ENCODE data around the gene SRMS.
"Not testable (repeated sequence)": the region's sequence is repeated elsewhere in the genome, so short reads cannot be mapped to it uniquely, and the experiment has no call there.

The SRMS gene

GRCh38 chr20:63522981-63523611 is 24.5 kb downstream of the SRMS start:
- H3K4me1 Mint-ChIP-seq (ENCODE audit: low read depth): peaks cover 11% of the 10 kb centered on the region
- no peak overlapping the region for H3K4me3 Mint-ChIP-seq

DNA sequence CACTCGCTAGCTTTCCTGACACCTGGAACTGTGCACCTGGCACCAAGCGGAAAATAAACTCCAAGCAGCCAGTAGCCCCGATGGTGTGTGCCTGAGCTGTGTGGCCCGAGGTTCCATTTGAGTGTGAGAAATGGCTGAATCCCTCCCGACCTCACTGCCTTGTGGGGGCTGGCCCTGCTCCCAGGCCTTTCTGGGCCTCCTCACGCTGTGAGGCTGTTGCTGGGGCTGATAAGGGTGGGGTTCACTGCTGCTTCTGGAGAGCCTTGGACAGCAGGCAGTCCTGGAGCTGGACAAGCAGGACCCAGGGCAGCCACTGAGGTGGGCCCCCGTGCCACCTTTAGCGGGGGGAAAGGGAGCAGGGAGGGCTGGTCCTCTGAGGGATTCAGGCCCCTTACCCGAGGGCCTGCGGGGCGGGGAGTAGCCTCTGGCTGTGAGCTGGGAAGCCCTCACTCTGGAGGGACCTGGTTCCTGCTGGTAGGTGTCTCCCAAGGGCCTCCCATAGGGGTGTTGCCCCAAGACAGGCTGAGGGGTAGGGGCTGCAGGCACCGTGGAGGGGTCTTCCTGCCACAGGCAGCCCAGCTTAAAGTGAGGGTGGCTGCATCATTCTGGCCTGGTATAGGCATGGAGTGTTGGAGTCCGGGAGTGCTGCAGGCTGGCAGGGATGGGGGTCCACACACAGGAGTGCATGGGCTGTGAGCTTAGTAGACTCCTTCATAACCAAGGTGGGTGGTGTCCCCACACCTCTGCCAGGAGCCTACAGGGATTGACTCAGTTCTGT is 25.3 kb downstream of the SRMS start:
- Mint-ChIP-seq H3K27ac (peak overlapping the region; percentile 55), H3K9me3 (no peaks in the 10 kb centered on the region), H3K4me1 (ENCODE audit: low read depth) (peaks cover 9% of the 10 kb centered on the region), H3K27me3 (ENCODE audit: low read depth) (no peaks in the 10 kb centered on the region), H3K36me3 (ENCODE audit: low read depth) (peaks cover 14% of the 10 kb centered on the region), H3K4me3 (peak overlapping the region; percentile 60)

More at GRCh38 chr20:63522981-63523611, 24.5 kb downstream of the SRMS start:
- peaks cover 14% of the 10 kb centered on the region for H3K36me3 Mint-ChIP-seq (ENCODE audit: low read depth)
- H3K27ac Mint-ChIP-seq: no peak overlapping the region
- no peaks in the 10 kb centered on the region for H3K9me3 Mint-ChIP-seq
- no peaks in the 10 kb centered on the region for H3K27me3 Mint-ChIP-seq (ENCODE audit: low read depth)

- H3K36me3 Mint-ChIP-seq (ENCODE audit: low read depth): peaks cover 14% of the 10 kb centered on the region
- peak overlapping the region; percentile 77 for H3K4me3 Mint-ChIP-seq
- H3K27ac Mint-ChIP-seq: peak overlapping the region; percentile 62
- H3K9me3 Mint-ChIP-seq: no peaks in the 10 kb centered on the region
- H3K4me1 Mint-ChIP-seq (ENCODE audit: low read depth): peaks cover 9% of the 10 kb centered on the region
- H3K27me3 Mint-ChIP-seq (ENCODE audit: low read depth): no peaks in the 10 kb centered on the region
Measured at GRCh38 chr20:63521602-63522001, 25.9 kb downstream of the SRMS start.

DNA sequence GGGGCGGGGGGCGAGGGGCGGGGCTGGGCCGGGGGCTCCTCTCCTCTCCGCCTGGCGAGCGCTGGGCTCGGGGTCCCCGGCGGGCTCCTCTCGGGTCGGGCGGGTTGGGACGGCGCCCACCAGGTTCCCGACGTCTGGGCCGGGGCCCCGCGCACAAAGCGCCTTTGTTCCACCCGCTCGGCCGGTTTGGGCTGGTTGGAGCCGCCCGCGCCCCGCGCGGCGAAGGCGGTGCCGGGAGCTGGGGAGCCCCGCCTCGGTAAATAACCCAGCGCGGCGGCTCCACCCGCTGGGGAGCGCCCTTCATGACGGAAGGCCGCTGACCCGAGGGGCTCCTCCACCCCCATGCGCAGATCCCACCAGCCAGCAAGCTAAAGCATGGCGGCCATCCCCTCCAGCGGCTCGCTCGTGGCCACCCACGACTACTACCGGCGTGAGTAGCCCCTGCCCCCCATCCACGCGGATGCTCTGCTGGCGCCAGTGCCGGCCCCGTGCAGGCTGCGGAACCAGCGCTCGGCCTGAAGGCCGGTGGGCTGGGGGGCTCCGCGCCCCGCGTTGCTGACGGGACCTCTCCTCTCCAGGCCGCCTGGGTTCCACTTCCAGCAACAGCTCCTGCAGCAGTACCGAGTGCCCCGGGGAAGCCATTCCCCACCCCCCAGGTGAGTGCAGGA is 26.5 kb downstream of the SRMS start:
- H3K27ac Mint-ChIP-seq: peak overlapping the region; percentile 62
- H3K27me3 Mint-ChIP-seq (ENCODE audit: low read depth): peaks cover under 1% of the 10 kb centered on the region
- peak overlapping the region; percentile 77 for H3K4me3 Mint-ChIP-seq
- peaks cover 14% of the 10 kb centered on the region for H3K36me3 Mint-ChIP-seq (ENCODE audit: low read depth)
- peaks cover 9% of the 10 kb centered on the region for H3K4me1 Mint-ChIP-seq (ENCODE audit: low read depth)
- no peaks in the 10 kb centered on the region for H3K9me3 Mint-ChIP-seq

- Mint-ChIP-seq H3K9me3 (no peaks in the 10 kb centered on the region), H3K36me3 (ENCODE audit: low read depth) (peaks cover 14% of the 10 kb centered on the region), H3K27ac (peak within 1 kb of the TSS; percentile 62), H3K4me3 (peak within 1 kb of the TSS; percentile 79), H3K27me3 (ENCODE audit: low read depth) (peaks cover 6% of the 10 kb centered on the region), H3K4me1 (ENCODE audit: low read depth) (peaks cover 9% of the 10 kb centered on the region)
Measured at GRCh38 chr20:63520504-63520933, 27.0 kb downstream of the SRMS start, which contains the start of gene PPDPF. PPDPF (plus strand) TSS chr20:63520765; CDS start chr20:63521309, 544 bp downstream.

DNA sequence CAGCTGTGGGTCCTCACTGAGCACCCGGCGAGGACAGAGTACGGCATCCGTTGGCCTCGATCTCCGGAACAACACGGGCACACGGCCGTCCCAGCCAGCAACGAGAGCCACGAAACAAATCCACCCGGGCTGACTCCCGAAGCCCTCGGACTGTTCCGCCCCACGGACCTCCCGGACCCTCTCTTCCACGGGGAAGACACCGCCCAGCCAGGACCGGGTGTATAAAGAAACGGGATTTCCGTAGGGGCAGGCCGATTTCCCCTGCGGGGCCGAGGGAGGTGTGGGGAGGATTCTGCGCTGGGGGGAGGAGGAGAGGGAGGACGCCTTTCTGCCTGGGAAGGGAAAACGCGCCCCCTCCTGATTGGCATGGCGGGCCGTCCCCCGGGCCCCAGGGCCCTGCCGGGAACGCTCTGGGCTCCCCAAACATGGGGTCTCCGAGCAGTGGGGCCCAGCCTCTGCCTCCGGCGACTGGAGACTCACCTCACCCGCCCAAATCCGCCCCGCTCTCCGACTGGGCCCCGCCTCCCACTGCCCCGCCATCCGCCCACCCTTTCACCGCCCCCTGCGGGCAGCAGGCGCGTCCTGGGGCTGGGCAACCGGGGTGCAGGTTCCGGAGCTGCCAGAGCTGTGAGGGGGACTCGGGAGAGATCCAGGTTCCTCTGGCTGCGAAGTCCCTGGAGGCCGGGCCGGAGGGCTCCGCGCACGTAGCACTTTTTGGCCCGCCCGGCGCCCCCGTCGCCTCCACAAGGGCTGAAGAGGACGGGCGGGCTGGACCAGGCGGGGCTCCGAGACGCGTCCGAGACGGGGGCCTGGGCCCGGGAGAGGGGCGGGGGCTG is 27.7 kb downstream of the SRMS start:
- H3K4me1 Mint-ChIP-seq (ENCODE audit: low read depth): peaks cover 9% of the 10 kb centered on the region

DNA sequence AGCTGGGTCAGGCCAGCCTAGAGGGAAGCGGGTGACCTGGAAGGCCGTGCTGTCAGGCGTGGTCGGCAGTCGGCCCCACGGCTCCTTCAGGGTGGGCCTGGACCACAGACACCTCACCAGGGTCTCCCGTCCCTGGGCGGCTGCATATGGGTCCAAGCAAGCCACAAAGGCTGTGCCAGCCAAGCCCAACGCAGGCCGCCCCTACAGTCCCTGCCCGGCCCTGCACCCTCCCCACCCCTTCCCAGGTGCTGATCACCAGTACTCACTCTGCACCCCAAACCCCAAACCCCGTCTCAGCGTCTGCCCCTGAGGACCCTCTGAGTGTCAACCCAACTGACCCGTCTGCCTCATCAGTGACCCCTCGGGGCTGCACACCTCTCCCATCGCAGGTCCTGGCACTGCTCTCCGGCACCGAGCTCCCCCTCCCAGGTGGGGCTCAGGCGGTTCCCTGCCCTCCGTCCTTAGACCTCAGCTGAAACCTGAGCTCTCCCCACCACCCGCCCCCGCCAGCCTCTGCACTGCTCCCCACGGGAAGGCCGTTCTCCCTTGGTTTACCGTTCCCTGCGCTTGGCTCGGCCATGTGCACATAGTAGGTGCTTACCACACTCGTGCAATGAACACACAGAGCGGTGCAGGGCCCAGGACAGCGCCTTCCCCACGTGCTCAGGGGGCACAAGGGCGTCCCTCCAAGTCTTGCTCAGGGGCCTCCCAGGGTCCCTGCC is 28.4 kb downstream of the SRMS start:
- Mint-ChIP-seq H3K27me3 (ENCODE audit: low read depth) (peaks cover 17% of the 10 kb centered on the region), H3K4me1 (ENCODE audit: low read depth) (peaks cover 9% of the 10 kb centered on the region), H3K9me3 (peaks cover 4% of the 10 kb centered on the region), H3K4me3 (peak overlapping the region; percentile 79), H3K36me3 (ENCODE audit: low read depth) (peaks cover 12% of the 10 kb centered on the region), H3K27ac (peak overlapping the region; percentile 20)

More for the DNA sequence above, 27.7 kb downstream of the SRMS start:
- Mint-ChIP-seq H3K36me3 (ENCODE audit: low read depth) (peaks cover 14% of the 10 kb centered on the region), H3K4me3 (peak overlapping the region; percentile 79), H3K9me3 (no peaks in the 10 kb centered on the region), H3K27ac (peak overlapping the region; percentile 20), H3K27me3 (ENCODE audit: low read depth) (peaks cover 12% of the 10 kb centered on the region)

GRCh38 chr20:63518351-63518861 is 29.1 kb downstream of the SRMS start:
- Mint-ChIP-seq H3K4me3 (no peak overlapping the region), H3K27ac (no peak overlapping the region), H3K4me1 (ENCODE audit: low read depth) (peaks cover 7% of the 10 kb centered on the region), H3K9me3 (peaks cover 4% of the 10 kb centered on the region), H3K27me3 (ENCODE audit: low read depth) (peaks cover 20% of the 10 kb centered on the region), H3K36me3 (ENCODE audit: low read depth) (peaks cover 7% of the 10 kb centered on the region)

GRCh38 chr20:63517376-63518309 is 29.9 kb downstream of the SRMS start:
- peak overlapping the region; percentile 50 for H3K27ac Mint-ChIP-seq
- peaks cover 4% of the 10 kb centered on the region for H3K36me3 Mint-ChIP-seq (ENCODE audit: low read depth)
- peaks cover 4% of the 10 kb centered on the region for H3K9me3 Mint-ChIP-seq
- peak overlapping the region; percentile 57 for H3K4me3 Mint-ChIP-seq
- peaks cover 6% of the 10 kb centered on the region for H3K4me1 Mint-ChIP-seq (ENCODE audit: low read depth)
- peaks cover 28% of the 10 kb centered on the region for H3K27me3 Mint-ChIP-seq (ENCODE audit: low read depth)

DNA sequence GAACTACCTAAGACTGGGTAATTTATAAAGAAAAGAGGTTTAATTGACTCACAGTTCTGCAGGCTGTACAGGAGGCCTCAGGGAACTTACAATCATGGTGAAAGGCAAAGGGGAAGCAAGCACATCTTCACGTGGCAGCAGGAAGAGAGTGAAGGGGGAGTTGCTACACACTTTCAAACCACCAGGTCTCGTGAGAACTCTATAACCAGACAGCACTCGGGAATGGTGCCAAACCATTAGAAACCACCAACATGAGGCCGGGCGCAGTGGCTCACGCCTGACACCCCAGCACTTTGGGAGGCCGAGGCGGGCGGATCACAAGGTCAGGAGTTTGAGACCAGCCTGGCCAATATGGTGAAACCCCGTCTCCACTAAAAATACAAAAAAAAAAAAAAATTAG is 33.0 kb downstream of the SRMS start:
- not testable (repeated sequence) for H3K9me3 Mint-ChIP-seq; H3K4me3 Mint-ChIP-seq; H3K27ac Mint-ChIP-seq; H3K36me3 Mint-ChIP-seq (ENCODE audit: low read depth); H3K4me1 Mint-ChIP-seq (ENCODE audit: low read depth)
- peaks cover 43% of the 10 kb centered on the region for H3K27me3 Mint-ChIP-seq (ENCODE audit: low read depth)

DNA sequence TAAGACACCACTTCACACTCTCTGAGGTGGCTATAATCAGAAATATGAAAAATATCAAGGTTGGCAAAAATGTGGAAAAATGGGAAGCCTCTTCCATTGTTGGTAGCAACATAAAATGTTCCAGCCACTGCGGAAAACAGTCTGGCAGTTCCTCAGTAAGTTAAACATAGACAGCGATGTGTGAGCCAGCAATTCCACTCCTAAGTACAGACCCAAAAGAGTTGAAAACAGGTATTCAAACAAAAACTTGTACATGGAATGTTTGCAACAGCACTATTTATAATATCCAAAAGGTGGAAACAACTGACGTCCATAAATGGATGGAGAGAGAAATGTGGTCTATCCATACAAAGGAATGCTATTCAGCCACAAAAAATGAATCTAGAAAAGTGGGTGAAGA is 34.3 kb downstream of the SRMS start:
- no peaks in the 10 kb centered on the region for H3K36me3 Mint-ChIP-seq (ENCODE audit: low read depth)
- no peak overlapping the region for H3K4me3 Mint-ChIP-seq
- H3K27me3 Mint-ChIP-seq (ENCODE audit: low read depth): peaks cover 48% of the 10 kb centered on the region
- H3K27ac Mint-ChIP-seq: no peak overlapping the region
- peaks cover 4% of the 10 kb centered on the region for H3K9me3 Mint-ChIP-seq
- no peaks in the 10 kb centered on the region for H3K4me1 Mint-ChIP-seq (ENCODE audit: low read depth)

DNA sequence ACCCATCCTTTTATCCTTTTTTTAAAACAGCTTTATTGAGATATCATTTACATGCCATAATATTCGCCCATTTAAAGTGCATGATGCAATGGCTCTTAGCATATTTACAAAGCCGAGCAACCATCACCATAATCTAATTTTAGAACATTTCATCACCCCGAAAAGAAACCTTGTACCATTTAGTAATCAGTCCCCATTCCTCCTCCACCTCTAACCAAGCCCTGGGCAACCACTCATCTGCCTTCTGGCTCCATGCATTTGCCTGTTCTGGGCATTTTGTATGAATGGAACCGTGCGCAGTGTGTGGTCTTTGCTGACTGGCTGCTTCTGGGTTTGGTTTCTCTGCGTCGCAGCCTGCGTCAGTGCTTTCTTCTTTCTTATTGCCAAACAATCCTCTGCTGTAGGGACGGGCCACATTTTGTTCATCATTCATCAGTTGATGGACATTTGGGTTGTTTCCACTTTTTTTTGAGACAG is 38.4 kb downstream of the SRMS start:
- Mint-ChIP-seq H3K4me1 (ENCODE audit: low read depth) (no peaks in the 10 kb centered on the region), H3K9me3 (peaks cover 9% of the 10 kb centered on the region), H3K36me3 (ENCODE audit: low read depth) (no peaks in the 10 kb centered on the region), H3K4me3 (no peak overlapping the region), H3K27ac (no peak overlapping the region), H3K27me3 (ENCODE audit: low read depth) (peaks cover 37% of the 10 kb centered on the region)

Measured in T-helper 1 cell treated with Interleukin-12 subunit alpha and Interleukin-12 subunit beta and Interleukin-4 antibody, amounts not matched to agents 30 μg/mL and 1 μg/mL, for 36 hours (primary cell).